ENCODE results near the gene MTSS2. TPM values are rescaled to one million over a fixed set of nuclear protein-coding genes. Genes with fewer than 3 reads are reported as not detected.

MTSS2 gene
- total RNA-seq, 4 donors from 2014 or later: 19.3 to 70.1 (median 32.4) TPM

DNA sequence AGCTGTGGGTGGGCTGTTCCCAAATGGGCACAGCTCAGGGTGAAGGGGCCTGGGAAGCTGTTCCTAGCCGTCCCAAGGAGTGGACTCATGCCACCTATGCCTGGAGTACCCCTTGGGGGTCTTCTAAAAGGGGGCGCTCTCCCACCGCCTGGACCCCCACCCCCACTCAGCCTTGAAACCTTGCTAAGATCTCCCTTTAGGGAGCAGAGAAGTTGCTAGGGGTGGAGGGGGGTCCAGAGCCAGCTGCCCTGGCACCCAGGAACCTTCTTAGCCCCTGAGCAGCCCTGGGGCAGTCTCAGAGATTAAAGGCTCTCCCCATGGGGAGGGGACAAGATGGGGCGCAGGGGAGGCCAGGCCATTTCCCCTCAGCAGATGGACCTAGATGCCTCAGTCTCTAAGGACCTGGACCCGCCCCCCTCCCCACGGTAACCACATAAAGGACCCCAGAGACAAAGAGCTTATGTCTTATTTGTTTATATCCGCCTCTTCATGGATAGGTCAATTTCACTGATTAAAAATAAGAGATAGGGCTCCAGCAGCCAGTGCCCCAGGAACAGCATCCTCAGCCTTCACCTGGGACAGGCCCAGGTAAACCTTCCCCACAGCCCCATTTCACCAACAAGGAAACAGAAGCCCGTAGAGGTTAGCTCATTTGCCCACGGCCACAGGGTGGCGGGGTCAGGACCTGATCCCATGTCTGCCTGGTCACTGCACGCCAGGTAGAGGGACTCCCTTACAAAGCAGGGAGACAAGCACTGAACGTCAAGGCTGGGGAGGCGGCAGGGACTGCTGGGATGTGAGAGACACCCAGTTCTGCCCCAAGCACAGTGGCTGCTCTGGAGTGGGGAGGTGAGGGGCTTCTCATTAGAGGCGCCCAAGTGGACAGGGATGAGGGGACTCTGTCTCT, 3.4 kb downstream of the MTSS2 start:
- DNase-seq (ENCODE audit: low spot score): no peak
- no peak for ATAC-seq (ENCODE audit: low FRiP score)
- TF ChIP-seq, protein P1, sequence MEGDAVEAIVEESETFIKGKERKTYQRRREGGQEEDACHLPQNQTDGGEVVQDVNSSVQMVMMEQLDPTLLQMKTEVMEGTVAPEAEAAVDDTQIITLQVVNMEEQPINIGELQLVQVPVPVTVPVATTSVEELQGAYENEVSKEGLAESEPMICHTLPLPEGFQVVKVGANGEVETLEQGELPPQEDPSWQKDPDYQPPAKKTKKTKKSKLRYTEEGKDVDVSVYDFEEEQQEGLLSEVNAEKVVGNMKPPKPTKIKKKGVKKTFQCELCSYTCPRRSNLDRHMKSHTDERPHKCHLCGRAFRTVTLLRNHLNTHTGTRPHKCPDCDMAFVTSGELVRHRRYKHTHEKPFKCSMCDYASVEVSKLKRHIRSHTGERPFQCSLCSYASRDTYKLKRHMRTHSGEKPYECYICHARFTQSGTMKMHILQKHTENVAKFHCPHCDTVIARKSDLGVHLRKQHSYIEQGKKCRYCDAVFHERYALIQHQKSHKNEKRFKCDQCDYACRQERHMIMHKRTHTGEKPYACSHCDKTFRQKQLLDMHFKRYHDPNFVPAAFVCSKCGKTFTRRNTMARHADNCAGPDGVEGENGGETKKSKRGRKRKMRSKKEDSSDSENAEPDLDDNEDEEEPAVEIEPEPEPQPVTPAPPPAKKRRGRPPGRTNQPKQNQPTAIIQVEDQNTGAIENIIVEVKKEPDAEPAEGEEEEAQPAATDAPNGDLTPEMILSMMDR (IDR thresholded peaks at IDR 0.05): no peak

DNA sequence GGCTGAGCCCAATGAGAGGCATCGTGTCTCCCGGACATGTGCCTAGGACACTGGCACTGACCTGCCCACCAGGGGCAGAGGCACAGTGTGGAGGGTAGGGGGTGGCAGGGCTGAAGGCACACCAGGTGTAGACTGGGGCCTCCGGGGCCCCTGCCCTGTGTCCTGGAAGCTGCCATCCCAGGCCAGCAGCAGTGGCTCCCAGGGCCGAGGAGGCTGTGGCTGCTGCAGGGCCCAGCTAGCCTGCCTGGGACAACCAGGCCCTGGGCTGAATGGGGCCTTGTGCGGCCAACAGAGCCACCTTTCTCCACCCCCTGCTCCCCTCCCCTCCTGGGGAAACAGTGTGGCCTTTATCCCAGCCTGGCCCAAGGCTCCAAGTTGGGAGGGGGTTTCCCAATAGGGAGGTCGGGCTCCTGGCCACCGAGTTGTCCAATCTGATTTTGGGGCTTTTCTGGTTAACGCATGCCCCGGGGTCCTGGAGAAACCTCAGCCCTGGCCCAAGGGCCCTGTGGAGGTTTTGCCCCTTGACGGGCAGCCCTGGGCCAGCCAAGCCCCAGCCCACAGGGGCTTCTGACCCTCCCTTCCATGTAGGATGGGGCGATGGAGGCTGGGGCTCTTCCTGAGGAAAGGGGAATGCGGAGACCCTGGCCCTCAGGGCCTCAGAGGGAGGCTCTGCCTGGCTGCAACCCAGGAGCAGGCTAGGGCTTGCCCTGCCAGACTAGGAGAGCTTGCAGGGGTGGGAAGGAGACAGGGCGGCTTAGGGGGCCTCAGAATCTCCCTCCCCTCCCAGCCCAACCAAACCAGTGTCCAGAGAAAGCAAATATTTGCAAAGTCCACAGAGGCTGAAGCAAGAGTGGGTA, 4.2 kb downstream of the MTSS2 start:
- TF ChIP-seq, protein P1 (IDR thresholded peaks at IDR 0.05): no peak
- ATAC-seq (ENCODE audit: low FRiP score) (no peak), DNase-seq (ENCODE audit: low spot score) (no peak)

DNA sequence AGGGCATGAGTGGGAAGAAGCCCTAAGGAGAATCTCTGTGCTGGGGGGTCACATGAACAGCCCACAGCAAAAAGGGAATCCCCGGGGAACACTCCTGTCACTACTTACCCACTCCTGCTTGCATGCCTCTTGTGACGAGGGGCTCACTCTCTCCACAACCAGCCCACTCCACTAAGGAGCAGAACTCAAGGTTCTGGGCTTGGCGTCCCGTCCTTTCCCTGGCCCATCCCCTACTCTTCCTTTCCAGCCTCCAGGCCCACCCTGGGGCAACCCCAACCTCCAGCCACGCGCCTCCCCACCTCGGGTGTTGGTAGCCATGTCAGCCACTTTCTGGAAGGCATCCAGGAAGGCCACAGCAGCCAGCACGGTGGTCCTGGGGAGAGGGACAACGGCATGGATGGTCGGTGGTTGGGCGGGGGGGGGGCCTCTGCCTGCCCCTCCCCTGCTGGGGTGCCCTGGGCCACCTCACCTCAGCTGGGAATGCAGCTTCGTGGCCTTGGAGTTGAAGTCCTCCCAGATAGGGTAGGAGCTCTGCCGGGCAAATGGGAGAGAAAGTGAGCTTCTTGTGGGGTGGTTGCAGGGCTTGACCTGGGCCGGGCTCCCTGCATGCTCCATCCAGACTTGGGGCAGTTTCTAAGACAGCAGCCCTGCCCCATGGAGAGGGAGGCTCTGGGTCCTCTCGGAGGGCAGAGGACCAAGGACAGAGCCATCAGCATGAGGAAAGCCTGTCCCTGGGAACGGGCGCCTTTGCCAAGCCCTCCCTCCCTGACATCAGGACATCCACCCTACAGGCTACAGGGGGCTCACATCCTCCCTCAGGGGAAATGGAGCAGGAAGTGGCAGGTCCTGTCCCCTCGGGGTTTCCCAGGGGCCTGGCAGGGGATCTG, 5.1 kb downstream of the MTSS2 start:
- ATAC-seq (ENCODE audit: low FRiP score) (no peak), DNase-seq (ENCODE audit: low spot score) (no peak)
- TF ChIP-seq, protein P1 (IDR thresholded peaks at IDR 0.05): no peak

DNA sequence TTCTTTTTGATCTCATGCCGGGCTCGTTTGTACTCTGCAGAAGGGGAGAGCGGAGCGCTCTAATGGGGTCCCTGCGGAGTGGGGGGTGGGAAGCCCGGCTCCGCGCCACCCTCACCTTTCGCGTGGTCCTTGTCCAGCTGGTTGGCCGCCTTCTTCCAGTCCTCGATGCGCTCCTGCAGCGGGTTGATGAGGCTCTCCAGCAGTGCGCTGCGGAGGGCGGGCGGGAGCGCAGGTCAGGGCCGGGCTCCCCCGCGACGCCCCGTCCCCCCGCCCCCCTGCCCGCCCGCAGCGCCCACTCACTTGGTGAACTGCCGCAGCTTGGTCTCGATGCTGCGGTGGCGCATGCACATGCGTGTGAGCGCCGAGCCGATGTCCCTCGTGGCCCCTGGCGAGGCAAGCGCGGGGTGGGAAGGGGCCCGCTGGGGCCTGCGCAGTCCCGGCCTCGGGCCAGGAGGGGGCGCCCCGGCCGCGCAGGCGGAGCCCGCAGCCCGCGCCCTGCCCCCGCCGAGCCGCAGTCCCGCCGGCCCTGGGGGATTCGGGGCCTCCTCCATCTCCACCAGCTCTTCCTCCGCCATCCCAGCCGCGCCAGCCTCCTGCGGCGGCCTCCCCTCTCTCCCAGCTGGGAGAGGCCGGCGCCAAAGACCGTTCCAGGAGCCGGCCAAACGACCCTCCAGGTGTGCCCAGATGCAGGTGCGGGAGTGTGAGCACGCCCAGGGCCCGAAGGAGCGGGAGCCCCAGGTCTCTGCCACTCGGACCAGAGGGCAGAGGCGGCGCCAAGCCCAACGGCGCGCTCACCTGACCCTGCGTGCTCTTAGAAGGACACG, 6.0 kb downstream of the MTSS2 start:
- ATAC-seq (ENCODE audit: low FRiP score) (no peak), DNase-seq (ENCODE audit: low spot score) (no peak)
- TF ChIP-seq, protein P1 (IDR thresholded peaks at IDR 0.05): no peak

DNA sequence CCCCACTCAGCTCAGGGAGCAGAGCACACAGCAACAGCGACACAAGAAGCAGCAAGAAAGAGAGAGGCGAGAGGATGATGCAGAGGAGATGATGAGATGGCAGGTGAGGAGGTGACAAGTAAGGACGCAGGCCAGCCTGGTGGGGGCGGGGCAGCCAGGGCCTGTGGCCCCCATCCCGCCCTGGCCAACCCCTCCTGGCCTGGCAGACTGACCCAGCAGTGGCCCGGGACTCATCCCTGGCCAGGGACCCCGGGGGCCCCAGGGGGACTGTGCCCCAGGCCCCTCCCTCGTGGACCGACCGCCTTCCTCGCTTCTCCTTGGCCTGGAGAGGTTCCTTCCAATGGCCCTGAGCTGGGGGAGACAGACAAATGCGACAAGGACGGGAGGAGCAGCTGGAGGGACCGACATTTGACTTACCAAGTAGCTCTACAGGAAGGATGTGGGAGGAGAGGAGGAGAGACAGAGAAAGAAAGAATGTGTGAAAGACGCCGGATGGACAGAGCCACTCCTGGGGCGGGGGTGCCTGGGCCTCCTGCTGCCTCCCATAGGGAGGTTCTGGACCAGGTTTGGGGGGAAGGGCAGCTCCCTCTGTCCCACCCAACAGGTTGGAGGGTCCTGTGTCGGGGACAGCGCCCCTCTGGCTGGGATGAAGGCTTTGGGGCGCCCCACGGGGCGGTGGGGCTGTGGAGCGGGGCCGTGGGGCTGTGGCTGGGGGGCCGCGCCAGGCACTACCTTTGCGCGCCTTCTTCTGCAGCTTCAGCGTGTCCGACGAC, 6.8 kb downstream of the MTSS2 start:
- TF ChIP-seq, protein P1 (IDR thresholded peaks at IDR 0.05): no peak
- DNase-seq (ENCODE audit: low spot score): no peak
- ATAC-seq (ENCODE audit: low FRiP score): no peak

All from omental fat pad (tissue), 4 donors.